Measurements from ENCODE around the gene TRAPPC14. TPM values are rescaled to one million over a fixed set of nuclear protein-coding genes. Genes with fewer than 3 reads are reported as not detected.

The TRAPPC14 gene
- total and polyA plus RNA-seq, 2 experiments from 2014 or later, result 5.8 to 7.0 TPM

- Histone ChIP-seq H3K9me2 (ENCODE audit: insufficient read depth) (no peaks in the 10 kb centered on the region), H3K4me3 (no peak overlapping the region), H3K27ac (no peak overlapping the region), H3K27me3 (replicated peaks; ENCODE audit: insufficient read depth) (no peaks in the 10 kb centered on the region), H3K79me2 (ENCODE audit: insufficient read depth) (peaks cover 28% of the 10 kb centered on the region), H3K4me2 (ENCODE audit: unreplicated experiment) (no peak overlapping the region), H2AFZ (no peak overlapping the region), H4K20me1 (ENCODE audit: insufficient read depth) (no peaks in the 10 kb centered on the region; the same call in 1 of the 2 replicates), H3K9me3 (ENCODE audit: low read depth) (no peaks in the 10 kb centered on the region), H3K4me1 (ENCODE audit: insufficient read depth) (peaks cover 5% of the 10 kb centered on the region; the same call in 1 of the 2 replicates), H3K9ac (no peak overlapping the region), H3F3A (ENCODE audit: insufficient read depth) (0 out of 2 replicates have a peak, but pooled peaks cover 6% of the 10 kb centered on the region), H3K36me3 (ENCODE audit: low read depth) (no peaks in the 10 kb centered on the region; the same call in 1 of the 2 replicates)
- in situ Hi-C loops (cut with MboI), result no loop called here
- no peak for DNase-seq
- no peak for TF ChIP-seq EZH2 (IDR thresholded peaks at IDR 0.05; ENCODE audit: insufficient read depth, poor library complexity, severe bottlenecking)
- no peak for TF ChIP-seq EZH2phosphoT487 (IDR thresholded peaks at IDR 0.05; ENCODE audit: insufficient read depth, low read depth)
- WGBS, 2 experiments (ENCODE audit: low coverage in 1 of 2, low lambda C conversion rate in 2 of 2, missing lambda C conversion rate in 2 of 2), result 85 to 89% methylated on average over 20 of the region's 20 CpGs
Observed at GRCh38 chr7:100155553-100156317, 2.8 kb downstream of the TRAPPC14 start.

- Histone ChIP-seq H3K4me3 (no peak overlapping the region), H3K4me1 (ENCODE audit: insufficient read depth) (peaks cover 9% of the 10 kb centered on the region; the same call in 1 of the 2 replicates), H3K9me2 (ENCODE audit: insufficient read depth) (no peaks in the 10 kb centered on the region), H3K27ac (no peak overlapping the region), H2AFZ (no peak overlapping the region), H3K36me3 (ENCODE audit: low read depth) (no peaks in the 10 kb centered on the region; the same call in 1 of the 2 replicates), H3K4me2 (ENCODE audit: unreplicated experiment) (no peak overlapping the region), H3K27me3 (replicated peaks; ENCODE audit: insufficient read depth) (no peaks in the 10 kb centered on the region), H3K9me3 (ENCODE audit: low read depth) (no peaks in the 10 kb centered on the region), H3K9ac (no peak overlapping the region), H4K20me1 (ENCODE audit: insufficient read depth) (no peaks in the 10 kb centered on the region; the same call in 1 of the 2 replicates), H3K79me2 (ENCODE audit: insufficient read depth) (peaks cover 34% of the 10 kb centered on the region), H3F3A (ENCODE audit: insufficient read depth) (peaks cover 6% of the 10 kb centered on the region; the same call in 1 of the 2 replicates)
- no peak for TF ChIP-seq EZH2 (IDR thresholded peaks at IDR 0.05; ENCODE audit: insufficient read depth, poor library complexity, severe bottlenecking)
- no peak for TF ChIP-seq EZH2phosphoT487 (IDR thresholded peaks at IDR 0.05; ENCODE audit: insufficient read depth, low read depth)
- DNase-seq, result no peak
- in situ Hi-C loops (cut with MboI), result no loop called here
- 68 to 71% methylated on average over 21 to 29 of the region's 30 CpGs for WGBS, 2 experiments (ENCODE audit: low coverage in 1 of 2, low lambda C conversion rate in 2 of 2, missing lambda C conversion rate in 2 of 2)
Observed at GRCh38 chr7:100154651-100155491, 3.7 kb downstream of the TRAPPC14 start.

GRCh38 chr7:100153708-100154535 is 4.6 kb downstream of the TRAPPC14 start:
- Histone ChIP-seq H3K79me2 (ENCODE audit: insufficient read depth) (peaks cover 44% of the 10 kb centered on the region), H4K20me1 (ENCODE audit: insufficient read depth) (no peaks in the 10 kb centered on the region; the same call in 1 of the 2 replicates), H3K27ac (no peak overlapping the region), H3K36me3 (ENCODE audit: low read depth) (no peaks in the 10 kb centered on the region; the same call in 1 of the 2 replicates), H3K9ac (no peak overlapping the region), H3K9me2 (ENCODE audit: insufficient read depth) (no peaks in the 10 kb centered on the region), H3K9me3 (ENCODE audit: low read depth) (no peaks in the 10 kb centered on the region), H3K27me3 (replicated peaks; ENCODE audit: insufficient read depth) (no peaks in the 10 kb centered on the region), H2AFZ (no peak overlapping the region), H3K4me3 (no peak overlapping the region), H3K4me1 (ENCODE audit: insufficient read depth) (peaks cover 9% of the 10 kb centered on the region; the same call in 1 of the 2 replicates), H3K4me2 (ENCODE audit: unreplicated experiment) (no peak overlapping the region), H3F3A (ENCODE audit: insufficient read depth) (peaks cover 6% of the 10 kb centered on the region; the same call in 1 of the 2 replicates)
- in situ Hi-C loops (cut with MboI), result no loop called here
- TF ChIP-seq EZH2 (IDR thresholded peaks at IDR 0.05; ENCODE audit: insufficient read depth, poor library complexity, severe bottlenecking) (no peak), EZH2phosphoT487 (IDR thresholded peaks at IDR 0.05; ENCODE audit: insufficient read depth, low read depth) (no peak)
- peak; percentile 34 for DNase-seq
- 74 to 77% methylated on average over 16 of the region's 16 CpGs for WGBS, 2 experiments (ENCODE audit: low coverage in 1 of 2, low lambda C conversion rate in 2 of 2, missing lambda C conversion rate in 2 of 2)

Data from GM23248 (cell line).